AG08395 (cell line): ENCODE measurements around the gene MYRIP.
"Not testable (repeated sequence)": the region's sequence is repeated elsewhere in the genome, so short reads cannot be mapped to it uniquely, and the experiment has no call there.

ENCODE experiments used
- DNase-seq: peaks from one replicate; pipeline ENCODE4 v3.0.0; 2012; ENCODE audit warnings: mixed read lengths, low spot score

Gene MYRIP

GRCh38 chr3:39970982-39971381, 161.6 kb downstream of the MYRIP start:
- DNase-seq: no peak

- no peak for DNase-seq
These were observed 162.2 kb downstream of the MYRIP start for GRCh38 chr3:39971559-39972031.

GRCh38 chr3:39972508-39972907, 163.1 kb downstream of the MYRIP start:
- no peak for DNase-seq

GRCh38 chr3:39977058-39977794, 167.8 kb downstream of the MYRIP start:
- DNase-seq: no peak

GRCh38 chr3:39978308-39978707, 168.9 kb downstream of the MYRIP start:
- no peak for DNase-seq

GRCh38 chr3:39980058-39980457, 170.6 kb downstream of the MYRIP start:
- no peak for DNase-seq

GRCh38 chr3:39980781-39981180, 171.4 kb downstream of the MYRIP start:
- DNase-seq: no peak

GRCh38 chr3:39981547-39982184, 172.3 kb downstream of the MYRIP start:
- DNase-seq: no peak

- no peak for DNase-seq
These were observed 173.4 kb downstream of the MYRIP start for GRCh38 chr3:39982665-39983357.

GRCh38 chr3:39989746-39990145, 180.3 kb downstream of the MYRIP start:
- DNase-seq: no peak

GRCh38 chr3:39990532-39990931, 181.1 kb downstream of the MYRIP start:
- peak; percentile 46 for DNase-seq

- no peak for DNase-seq
These were observed 199.4 kb downstream of the MYRIP start for GRCh38 chr3:40008796-40009195.

GRCh38 chr3:40009991-40010390, 200.6 kb downstream of the MYRIP start:
- no peak for DNase-seq

GRCh38 chr3:40012381-40012780, 203.0 kb downstream of the MYRIP start:
- DNase-seq: no peak

GRCh38 chr3:40016391-40016790, 207.0 kb downstream of the MYRIP start:
- DNase-seq: no peak

GRCh38 chr3:40018369-40018768, 209.0 kb downstream of the MYRIP start:
- DNase-seq: no peak

- no peak for DNase-seq
These were observed 210.0 kb downstream of the MYRIP start for GRCh38 chr3:40019376-40019775.

- DNase-seq: no peak
These were observed 211.3 kb downstream of the MYRIP start for GRCh38 chr3:40020689-40021088.

GRCh38 chr3:40021338-40021737, 211.9 kb downstream of the MYRIP start:
- no peak for DNase-seq

- DNase-seq: no peak
These were observed 213.0 kb downstream of the MYRIP start for GRCh38 chr3:40022297-40022827.

GRCh38 chr3:40024526-40024925, 215.1 kb downstream of the MYRIP start:
- no peak for DNase-seq

GRCh38 chr3:40025892-40026291, 216.5 kb downstream of the MYRIP start:
- not testable (repeated sequence) for DNase-seq

GRCh38 chr3:40035177-40035576, 225.8 kb downstream of the MYRIP start:
- peak; percentile 23 for DNase-seq
